Anterior cingulate cortex (tissue), 58 donors: ENCODE results near the gene PHLDA2.
A peak's percentile ranks its signal among the peaks of the same experiment; 100 is the strongest.

Experiments used
- DNase-seq, 58 donors: peaks; one replicate each; lab custom pipeline; 2025; lab: John Stamatoyannopoulos, UW

The PHLDA2 gene

GRCh38 chr11:2886191-2886894, 42.9 kb downstream of the PHLDA2 start:
- peak in 11 of 58 donors; percentile 18 to 74 (median 63) for DNase-seq

DNA sequence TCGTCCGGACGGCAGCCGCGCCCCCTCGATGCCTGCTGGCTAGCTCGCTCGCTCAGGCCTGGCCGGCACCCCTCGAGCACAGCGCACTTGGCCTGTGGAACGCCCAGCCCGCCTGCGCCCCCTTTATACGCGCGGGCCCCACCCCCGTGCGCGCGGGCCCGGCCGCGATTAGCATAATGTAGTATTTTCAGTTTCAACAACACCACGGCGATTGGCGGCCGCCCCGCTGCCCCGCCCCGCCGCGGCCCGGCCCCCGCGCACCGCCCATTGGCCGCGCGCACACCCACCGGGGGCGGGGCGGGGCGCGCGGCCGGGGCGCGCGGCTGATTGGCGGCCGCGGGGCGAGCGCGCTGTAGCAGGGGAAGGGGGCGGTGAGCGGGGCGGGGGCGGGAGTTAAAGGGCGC, 43.5 kb downstream of the PHLDA2 start, which contains the start of gene CDKN1C:
CDKN1C (minus strand) TSS at position 98 of the 404 bp plus-strand sequence. CDS start 319 bp downstream, outside the sequence.
- peak in 54 of 58 donors; percentile 27 to 91 (median 79) for DNase-seq

DNA sequence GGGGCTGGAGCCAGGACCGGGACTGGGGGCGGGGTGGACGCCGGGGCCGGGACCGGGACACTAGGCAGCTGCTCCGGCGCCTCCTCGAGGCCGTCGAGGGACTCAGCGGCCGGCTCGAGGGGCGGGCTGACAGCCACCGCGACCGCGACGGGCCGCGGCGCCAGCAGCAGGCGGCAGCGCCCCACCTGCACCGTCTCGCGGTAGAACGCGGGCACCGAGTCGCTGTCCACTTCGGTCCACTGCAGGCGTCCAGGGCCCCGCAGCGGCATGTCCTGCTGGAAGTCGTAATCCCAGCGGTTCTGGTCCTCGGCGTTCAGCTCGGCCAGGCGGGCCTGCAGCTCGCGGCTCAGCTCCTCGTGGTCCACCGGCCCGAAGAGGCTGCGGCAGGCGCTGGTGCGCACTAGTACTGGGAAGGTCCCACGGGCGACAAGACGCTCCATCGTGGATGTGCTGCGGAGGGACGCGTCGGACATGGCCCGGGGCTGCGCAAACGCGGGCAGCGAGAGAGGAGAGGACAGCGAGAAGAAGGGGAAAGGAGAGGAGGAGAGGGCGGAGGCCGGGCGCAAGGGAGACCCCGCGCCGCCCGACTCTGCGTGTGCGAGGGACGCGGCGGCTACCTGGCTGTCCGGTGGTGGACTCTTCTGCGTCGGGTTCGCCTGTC, 44.1 kb downstream of the PHLDA2 start:
- DNase-seq: peak in 27 of 58 donors; percentile 23 to 70 (median 52)

GRCh38 chr11:2883979-2884815, 45.0 kb downstream of the PHLDA2 start:
- peak in 5 of 58 donors; percentile 30 to 57 (median 49) for DNase-seq

GRCh38 chr11:2883640-2883978, 45.6 kb downstream of the PHLDA2 start:
- no peak for DNase-seq

GRCh38 chr11:2882396-2883110, 46.7 kb downstream of the PHLDA2 start:
- DNase-seq: no peak

GRCh38 chr11:2881981-2882375, 47.2 kb downstream of the PHLDA2 start:
- no peak for DNase-seq

GRCh38 chr11:2881076-2881980, 47.9 kb downstream of the PHLDA2 start:
- no peak for DNase-seq

GRCh38 chr11:2880646-2881045, 48.6 kb downstream of the PHLDA2 start:
- DNase-seq: no peak

DNA sequence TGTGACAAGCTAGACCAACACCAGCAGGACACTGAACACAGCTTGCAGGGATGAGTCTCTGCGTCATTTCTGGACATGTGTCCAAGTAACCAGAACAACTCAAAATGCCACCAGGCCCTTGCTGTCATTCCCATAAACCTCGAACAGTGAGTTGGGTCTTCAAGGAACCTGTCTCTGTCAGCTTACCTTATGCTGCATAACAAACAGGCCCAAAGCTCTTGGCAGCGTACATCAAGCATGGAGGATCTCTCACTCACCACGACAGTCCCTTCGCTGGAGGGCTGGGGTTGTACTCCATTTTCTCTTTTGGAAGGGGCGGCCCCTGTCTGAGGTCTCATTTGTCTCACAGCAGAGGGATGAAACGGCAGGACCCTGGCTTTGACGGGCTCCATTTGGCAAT, 50.4 kb downstream of the PHLDA2 start:
- DNase-seq: no peak
